ENCODE results near the gene TMEM131. TPM values are rescaled to one million over a fixed set of nuclear protein-coding genes. Genes with fewer than 3 reads are reported as not detected.

TMEM131 gene
- total RNA-seq, 1 donor from 2014 or later = 31.4 TPM

DNA sequence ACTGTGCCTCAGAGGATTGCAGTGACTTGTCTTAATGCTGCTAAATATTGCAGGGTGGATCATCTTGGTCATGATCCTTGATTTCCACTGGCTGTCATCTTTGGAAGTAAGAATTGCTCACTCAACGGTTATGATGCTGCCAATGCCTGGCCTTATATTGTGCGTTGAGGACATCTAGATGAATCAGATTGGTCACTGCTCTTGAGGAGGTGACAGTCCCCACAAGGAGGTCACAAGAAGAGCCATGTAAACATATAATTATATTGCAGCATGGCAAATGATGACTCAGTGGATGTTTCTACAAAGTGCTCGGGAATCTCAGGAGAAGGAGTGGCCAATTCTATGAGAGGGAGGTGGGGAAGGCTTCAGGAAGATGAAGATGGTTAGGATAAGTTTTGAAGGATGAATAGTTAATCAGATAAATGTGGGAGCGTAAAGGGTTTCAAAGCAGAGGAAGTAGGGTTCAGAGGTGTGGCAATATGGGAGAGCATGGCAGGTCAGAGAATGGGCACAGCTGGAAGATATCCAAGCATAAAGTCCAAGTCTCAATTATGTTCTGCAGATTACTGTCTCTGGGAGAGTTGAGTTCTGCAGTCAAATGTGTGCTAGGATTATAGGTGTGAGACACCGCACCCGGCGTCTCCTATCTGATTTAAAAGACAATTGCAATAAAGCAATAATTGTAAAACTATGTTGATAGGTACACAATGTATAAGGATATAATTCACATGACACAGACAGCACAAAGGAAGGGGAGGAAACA is 21.3 kb upstream of the TMEM131 start:
- Mint-ChIP-seq H3K4me1 (ENCODE audit: low read depth) (peaks cover 7% of the 10 kb centered on the region), H3K27me3 (ENCODE audit: low read depth) (peaks cover 6% of the 10 kb centered on the region), H3K36me3 (ENCODE audit: low read depth) (no peaks in the 10 kb centered on the region), H3K4me3 (ENCODE audit: unreplicated experiment) (no peak overlapping the region), H3K27ac (ENCODE audit: unreplicated experiment) (no peak overlapping the region), H3K9me3 (ENCODE audit: low read depth) (peaks cover 12% of the 10 kb centered on the region)
- TF ChIP-seq CTCF (IDR thresholded peaks at IDR 0.05) = no peak
- DNase-seq (ENCODE audit: low spot score) = no peak

- peaks cover 7% of the 10 kb centered on the region for H3K4me1 Mint-ChIP-seq (ENCODE audit: low read depth)
- no peaks in the 10 kb centered on the region for H3K36me3 Mint-ChIP-seq (ENCODE audit: low read depth)
- no peak for DNase-seq (ENCODE audit: low spot score)
- H3K9me3 Mint-ChIP-seq (ENCODE audit: low read depth) = peaks cover 9% of the 10 kb centered on the region
- no peak overlapping the region for H3K4me3 Mint-ChIP-seq (ENCODE audit: unreplicated experiment)
- no peak overlapping the region for H3K27ac Mint-ChIP-seq (ENCODE audit: unreplicated experiment)
- peaks cover 6% of the 10 kb centered on the region for H3K27me3 Mint-ChIP-seq (ENCODE audit: low read depth)
- no peak for TF ChIP-seq CTCF (IDR thresholded peaks at IDR 0.05)
Observed at GRCh38 chr2:98015671-98016070, 19.9 kb upstream of the TMEM131 start.

DNA sequence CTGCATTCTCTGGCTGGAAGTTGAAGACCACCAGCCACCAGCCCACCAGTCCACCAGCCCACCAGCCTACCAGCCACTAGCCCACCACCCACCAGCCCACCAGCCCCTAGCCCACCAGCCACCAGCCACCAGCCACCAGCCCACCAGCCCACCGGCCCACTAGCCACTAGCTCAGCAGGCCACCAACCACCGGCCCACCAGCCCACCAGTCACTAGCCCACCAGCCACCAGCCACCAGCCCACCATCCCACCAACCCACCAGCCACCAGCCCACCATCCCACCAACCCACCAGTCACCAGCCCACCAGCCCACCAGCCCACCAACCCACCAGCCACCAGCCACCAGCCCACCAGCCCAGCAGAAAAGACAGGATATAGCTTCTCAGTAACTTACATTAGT is 18.6 kb upstream of the TMEM131 start:
- Mint-ChIP-seq H3K4me3 (ENCODE audit: unreplicated experiment) (no peak overlapping the region), H3K36me3 (ENCODE audit: low read depth) (no peaks in the 10 kb centered on the region), H3K4me1 (ENCODE audit: low read depth) (peaks cover 13% of the 10 kb centered on the region), H3K27me3 (ENCODE audit: low read depth) (peaks cover 6% of the 10 kb centered on the region), H3K27ac (ENCODE audit: unreplicated experiment) (no peak overlapping the region), H3K9me3 (ENCODE audit: low read depth) (peaks cover 2% of the 10 kb centered on the region)
- no peak for DNase-seq (ENCODE audit: low spot score)
- no peak for TF ChIP-seq CTCF (IDR thresholded peaks at IDR 0.05)

GRCh38 chr2:98013407-98014042 is 17.8 kb upstream of the TMEM131 start:
- Mint-ChIP-seq H3K4me3 (ENCODE audit: unreplicated experiment) (peak overlapping the region; percentile 20), H3K36me3 (ENCODE audit: low read depth) (no peaks in the 10 kb centered on the region), H3K27ac (ENCODE audit: unreplicated experiment) (no peak overlapping the region), H3K27me3 (ENCODE audit: low read depth) (peaks cover 6% of the 10 kb centered on the region), H3K9me3 (ENCODE audit: low read depth) (peaks cover 2% of the 10 kb centered on the region), H3K4me1 (ENCODE audit: low read depth) (peaks cover 13% of the 10 kb centered on the region)
- DNase-seq (ENCODE audit: low spot score) = no peak
- no peak for TF ChIP-seq CTCF (IDR thresholded peaks at IDR 0.05)

DNA sequence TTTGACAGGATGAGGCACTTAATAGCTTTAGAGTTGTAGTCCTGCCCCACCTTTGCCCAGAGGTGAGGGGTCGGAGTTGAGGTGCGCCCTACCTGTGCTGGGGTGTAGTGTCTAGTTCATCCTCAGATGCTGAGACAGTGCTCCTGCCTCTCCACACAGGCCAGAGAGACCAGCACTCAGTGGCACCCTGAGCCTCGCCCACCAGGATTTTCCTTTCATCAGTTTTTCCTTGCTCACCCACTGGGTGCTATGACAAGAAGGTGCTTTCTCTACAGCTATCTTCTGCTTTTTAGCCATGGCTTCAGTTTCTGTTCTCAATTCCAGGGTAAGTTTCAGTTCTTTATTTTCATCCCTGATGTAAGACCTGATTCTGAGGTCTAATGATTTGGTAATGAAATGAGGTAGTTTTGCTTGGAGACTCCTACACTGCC is 16.8 kb upstream of the TMEM131 start:
- no peak overlapping the region for H3K4me3 Mint-ChIP-seq (ENCODE audit: unreplicated experiment)
- peaks cover 6% of the 10 kb centered on the region for H3K27me3 Mint-ChIP-seq (ENCODE audit: low read depth)
- peaks cover 2% of the 10 kb centered on the region for H3K9me3 Mint-ChIP-seq (ENCODE audit: low read depth)
- H3K36me3 Mint-ChIP-seq (ENCODE audit: low read depth) = no peaks in the 10 kb centered on the region
- no peak for DNase-seq (ENCODE audit: low spot score)
- H3K4me1 Mint-ChIP-seq (ENCODE audit: low read depth) = peaks cover 13% of the 10 kb centered on the region
- no peak overlapping the region for H3K27ac Mint-ChIP-seq (ENCODE audit: unreplicated experiment)
- no peak for TF ChIP-seq CTCF (IDR thresholded peaks at IDR 0.05)

All from chondrocyte (in vitro differentiated cells).